ENCODE measurements around the gene GRAP2.

Gene GRAP2

DNA sequence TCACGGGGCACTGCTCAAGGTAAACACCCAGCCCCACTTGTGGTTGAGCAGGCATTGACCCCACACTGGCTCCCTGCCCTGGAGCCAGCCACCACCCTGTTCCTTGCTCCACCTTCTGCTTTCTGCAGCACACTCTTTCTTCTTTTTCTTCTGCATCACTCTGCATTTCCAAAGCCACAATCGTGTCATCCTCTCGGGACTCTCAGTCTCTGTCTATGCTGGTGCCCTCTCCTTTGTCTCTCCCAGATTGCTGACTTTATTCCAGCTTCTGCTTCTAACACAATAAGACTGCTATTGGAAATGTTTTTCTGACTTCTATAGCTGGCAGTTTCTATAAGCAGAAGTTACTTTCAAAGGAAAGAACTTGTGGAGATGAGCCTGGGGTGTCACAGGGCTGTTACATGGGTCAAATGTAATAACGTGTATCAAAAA is 14.4 kb downstream of the GRAP2 start:
- H3K9me2 ChIP-seq (replicated peaks; ENCODE audit: low read depth, low read length): no peaks in the 10 kb centered on the region
- no peak overlapping the region for H3K9ac ChIP-seq (ENCODE audit: low read depth, low read length, poor library complexity, severe bottlenecking)
- peak overlapping the region; percentile 43 for H3K4me2 ChIP-seq (ENCODE audit: low read depth, low read length, poor library complexity, severe bottlenecking)
- peaks cover 99% of the 10 kb centered on the region for H3K79me2 ChIP-seq (ENCODE audit: insufficient read depth, low read length)
- peaks cover 37% of the 10 kb centered on the region; the same call in 1 of the 2 replicates for H3K36me3 ChIP-seq (ENCODE audit: insufficient read depth, low read length)
- no peaks in the 10 kb centered on the region for H3K9me3 ChIP-seq (ENCODE audit: insufficient read depth, low read depth, low read length)
- H2AFZ ChIP-seq (ENCODE audit: low read length): no peak overlapping the region
- H3F3A ChIP-seq (ENCODE audit: low read depth): no peaks in the 10 kb centered on the region
- no peaks in the 10 kb centered on the region for H3K27me3 ChIP-seq (ENCODE audit: insufficient read depth, low read length, poor library complexity, severe bottlenecking)
- peaks cover 88% of the 10 kb centered on the region for H4K20me1 ChIP-seq (ENCODE audit: insufficient read depth, low read length, poor library complexity, severe bottlenecking)
- H3K4me3 ChIP-seq (ENCODE audit: low read length, poor library complexity, severe bottlenecking): peak overlapping the region; percentile 27
- H3K4me1 ChIP-seq (ENCODE audit: insufficient read depth, low read length, poor library complexity, severe bottlenecking): peaks cover 75% of the 10 kb centered on the region
- TF ChIP-seq CTCF (conservative IDR thresholded peaks at IDR 0.05; ENCODE audit: low read length) (no peak), EZH2phosphoT487 (IDR thresholded peaks at IDR 0.05; ENCODE audit: borderline replicate concordance) (no peak)

GRCh38 chr22:39916496-39916895 is 15.6 kb downstream of the GRAP2 start:
- H3K79me2 ChIP-seq (ENCODE audit: insufficient read depth, low read length): peaks cover 99% of the 10 kb centered on the region
- H3K36me3 ChIP-seq (ENCODE audit: insufficient read depth, low read length): peaks cover 48% of the 10 kb centered on the region; the same call in 1 of the 2 replicates
- no peaks in the 10 kb centered on the region for H3K9me2 ChIP-seq (replicated peaks; ENCODE audit: low read depth, low read length)
- H2AFZ ChIP-seq (ENCODE audit: low read length): no peak overlapping the region
- peaks cover 77% of the 10 kb centered on the region for H3K4me1 ChIP-seq (ENCODE audit: insufficient read depth, low read length, poor library complexity, severe bottlenecking)
- no peaks in the 10 kb centered on the region for H3K27me3 ChIP-seq (ENCODE audit: insufficient read depth, low read length, poor library complexity, severe bottlenecking)
- H4K20me1 ChIP-seq (ENCODE audit: insufficient read depth, low read length, poor library complexity, severe bottlenecking): peaks cover 88% of the 10 kb centered on the region
- H3F3A ChIP-seq (ENCODE audit: low read depth): no peaks in the 10 kb centered on the region
- no peak overlapping the region for H3K4me3 ChIP-seq (ENCODE audit: low read length, poor library complexity, severe bottlenecking)
- H3K4me2 ChIP-seq (ENCODE audit: low read depth, low read length, poor library complexity, severe bottlenecking): peak overlapping the region; percentile 43
- H3K9ac ChIP-seq (ENCODE audit: low read depth, low read length, poor library complexity, severe bottlenecking): peak overlapping the region; percentile 37
- no peaks in the 10 kb centered on the region for H3K9me3 ChIP-seq (ENCODE audit: insufficient read depth, low read depth, low read length)
- TF ChIP-seq CTCF (conservative IDR thresholded peaks at IDR 0.05; ENCODE audit: low read length): no peak
- TF ChIP-seq EZH2phosphoT487 (IDR thresholded peaks at IDR 0.05; ENCODE audit: borderline replicate concordance): no peak

- H2AFZ ChIP-seq (ENCODE audit: low read length): no peak overlapping the region
- H3K36me3 ChIP-seq (ENCODE audit: insufficient read depth, low read length): peaks cover 49% of the 10 kb centered on the region; the same call in 1 of the 2 replicates
- no peaks in the 10 kb centered on the region for H3K9me2 ChIP-seq (replicated peaks; ENCODE audit: low read depth, low read length)
- H3K9me3 ChIP-seq (ENCODE audit: insufficient read depth, low read depth, low read length): no peaks in the 10 kb centered on the region
- H3K9ac ChIP-seq (ENCODE audit: low read depth, low read length, poor library complexity, severe bottlenecking): no peak overlapping the region
- peaks cover 88% of the 10 kb centered on the region for H4K20me1 ChIP-seq (ENCODE audit: insufficient read depth, low read length, poor library complexity, severe bottlenecking)
- peak overlapping the region; percentile 43 for H3K4me2 ChIP-seq (ENCODE audit: low read depth, low read length, poor library complexity, severe bottlenecking)
- H3F3A ChIP-seq (ENCODE audit: low read depth): no peaks in the 10 kb centered on the region
- no peak overlapping the region for H3K4me3 ChIP-seq (ENCODE audit: low read length, poor library complexity, severe bottlenecking)
- H3K4me1 ChIP-seq (ENCODE audit: insufficient read depth, low read length, poor library complexity, severe bottlenecking): peaks cover 75% of the 10 kb centered on the region
- TF ChIP-seq CTCF (conservative IDR thresholded peaks at IDR 0.05; ENCODE audit: low read length) (no peak), EZH2phosphoT487 (IDR thresholded peaks at IDR 0.05; ENCODE audit: borderline replicate concordance) (no peak)
- H3K79me2 ChIP-seq (ENCODE audit: insufficient read depth, low read length): peaks cover 99% of the 10 kb centered on the region
- no peaks in the 10 kb centered on the region for H3K27me3 ChIP-seq (ENCODE audit: insufficient read depth, low read length, poor library complexity, severe bottlenecking)
Observed at GRCh38 chr22:39917197-39917643, 16.3 kb downstream of the GRAP2 start.

Data from Loucy (cell line).